VCaP (cell line): ENCODE data around the gene SLC8A1.

Source experiments
- H3K27ac ChIP-seq: fragments of 450-650 bp; 2 replicates; pipeline ENCODE4 v1.5.1; 2017
- TF ChIP-seq, protein P1 (sequence below): fragments of 450-650 bp; conservative IDR thresholded peaks from 2 replicates; pipeline ENCODE4 v1.5.1; 2017; ENCODE audit warnings: mild to moderate bottlenecking, moderate library complexity

The SLC8A1 gene

DNA sequence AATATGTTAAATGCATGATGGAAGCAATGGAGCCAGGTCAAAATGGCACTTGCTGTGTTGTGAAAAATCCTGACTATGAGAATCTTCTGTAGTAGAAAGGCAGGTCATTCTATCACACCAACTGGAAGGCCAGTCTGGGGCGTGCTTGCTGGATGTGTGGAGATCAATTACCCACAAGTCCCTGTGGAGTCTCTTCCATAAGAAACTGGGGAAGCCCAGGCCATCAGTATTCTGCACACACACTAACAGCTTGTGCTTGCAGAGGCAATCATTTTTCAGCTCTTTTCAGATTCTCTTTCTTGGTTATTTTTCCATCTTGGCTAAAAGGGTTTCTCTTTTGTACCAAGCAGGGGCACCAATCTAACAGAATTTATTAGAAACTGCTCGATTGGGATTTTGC lies 190.8 kb downstream of the SLC8A1 start:
- TF ChIP-seq, protein P1, sequence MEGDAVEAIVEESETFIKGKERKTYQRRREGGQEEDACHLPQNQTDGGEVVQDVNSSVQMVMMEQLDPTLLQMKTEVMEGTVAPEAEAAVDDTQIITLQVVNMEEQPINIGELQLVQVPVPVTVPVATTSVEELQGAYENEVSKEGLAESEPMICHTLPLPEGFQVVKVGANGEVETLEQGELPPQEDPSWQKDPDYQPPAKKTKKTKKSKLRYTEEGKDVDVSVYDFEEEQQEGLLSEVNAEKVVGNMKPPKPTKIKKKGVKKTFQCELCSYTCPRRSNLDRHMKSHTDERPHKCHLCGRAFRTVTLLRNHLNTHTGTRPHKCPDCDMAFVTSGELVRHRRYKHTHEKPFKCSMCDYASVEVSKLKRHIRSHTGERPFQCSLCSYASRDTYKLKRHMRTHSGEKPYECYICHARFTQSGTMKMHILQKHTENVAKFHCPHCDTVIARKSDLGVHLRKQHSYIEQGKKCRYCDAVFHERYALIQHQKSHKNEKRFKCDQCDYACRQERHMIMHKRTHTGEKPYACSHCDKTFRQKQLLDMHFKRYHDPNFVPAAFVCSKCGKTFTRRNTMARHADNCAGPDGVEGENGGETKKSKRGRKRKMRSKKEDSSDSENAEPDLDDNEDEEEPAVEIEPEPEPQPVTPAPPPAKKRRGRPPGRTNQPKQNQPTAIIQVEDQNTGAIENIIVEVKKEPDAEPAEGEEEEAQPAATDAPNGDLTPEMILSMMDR: no peak
- no peak overlapping the region for H3K27ac ChIP-seq

DNA sequence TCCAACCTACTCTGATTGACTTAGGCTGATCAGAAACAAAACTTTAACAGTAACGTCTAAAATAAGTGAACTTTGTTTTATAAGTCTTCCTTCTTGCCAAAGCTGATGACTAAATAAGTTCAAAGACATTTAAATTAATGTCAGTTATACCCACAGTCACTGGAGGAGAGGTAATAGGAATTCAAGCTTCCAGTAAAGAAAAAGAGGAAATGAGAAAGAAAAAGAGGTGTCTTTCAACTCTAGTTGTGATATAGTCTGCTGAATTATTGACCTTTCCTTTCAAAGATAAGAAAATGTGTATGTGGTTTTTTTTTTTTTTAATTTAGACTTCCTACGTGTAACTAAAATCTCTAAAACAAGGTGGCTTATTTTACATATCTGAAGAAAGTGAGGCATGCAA lies 191.5 kb downstream of the SLC8A1 start:
- TF ChIP-seq, protein P1: no peak

DNA sequence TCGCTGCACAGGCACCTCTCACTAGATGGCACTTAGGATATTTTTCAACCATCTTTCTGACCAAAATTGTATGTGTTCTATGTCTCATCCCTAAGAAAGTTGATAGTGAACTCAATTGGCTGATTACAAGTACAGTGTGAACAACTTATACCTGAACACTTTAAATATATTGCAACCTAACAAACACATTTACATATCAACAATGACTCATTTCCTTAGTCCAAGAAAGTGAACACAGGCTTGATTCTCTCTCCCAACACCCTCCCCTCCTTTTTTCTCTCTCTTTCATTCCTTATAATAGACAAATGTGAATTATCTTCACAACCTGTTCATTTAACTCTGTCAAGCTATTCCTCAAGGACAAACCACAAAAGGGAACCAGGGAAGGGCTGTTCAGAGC lies 192.0 kb downstream of the SLC8A1 start:
- TF ChIP-seq, protein P1: no peak
- no peak overlapping the region for H3K27ac ChIP-seq

More for the DNA sequence above, 191.5 kb downstream of the SLC8A1 start:
- no peak overlapping the region for H3K27ac ChIP-seq

DNA sequence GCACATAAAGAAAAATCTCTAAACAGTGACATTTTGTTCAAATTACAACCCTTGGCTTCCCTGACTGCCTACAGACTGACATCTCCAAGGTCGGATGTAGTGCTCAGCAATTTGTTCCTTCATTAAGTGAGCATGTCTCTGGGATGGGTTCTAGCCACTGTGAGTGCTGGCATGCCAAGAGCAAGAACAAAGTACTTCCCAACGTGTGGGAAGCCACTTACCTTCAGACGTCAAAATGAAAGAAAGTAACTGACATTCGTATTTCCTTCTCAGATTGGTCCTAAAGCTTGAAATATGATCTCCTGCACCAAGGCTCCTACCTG lies 193.8 kb downstream of the SLC8A1 start:
- TF ChIP-seq, protein P1: no peak

DNA sequence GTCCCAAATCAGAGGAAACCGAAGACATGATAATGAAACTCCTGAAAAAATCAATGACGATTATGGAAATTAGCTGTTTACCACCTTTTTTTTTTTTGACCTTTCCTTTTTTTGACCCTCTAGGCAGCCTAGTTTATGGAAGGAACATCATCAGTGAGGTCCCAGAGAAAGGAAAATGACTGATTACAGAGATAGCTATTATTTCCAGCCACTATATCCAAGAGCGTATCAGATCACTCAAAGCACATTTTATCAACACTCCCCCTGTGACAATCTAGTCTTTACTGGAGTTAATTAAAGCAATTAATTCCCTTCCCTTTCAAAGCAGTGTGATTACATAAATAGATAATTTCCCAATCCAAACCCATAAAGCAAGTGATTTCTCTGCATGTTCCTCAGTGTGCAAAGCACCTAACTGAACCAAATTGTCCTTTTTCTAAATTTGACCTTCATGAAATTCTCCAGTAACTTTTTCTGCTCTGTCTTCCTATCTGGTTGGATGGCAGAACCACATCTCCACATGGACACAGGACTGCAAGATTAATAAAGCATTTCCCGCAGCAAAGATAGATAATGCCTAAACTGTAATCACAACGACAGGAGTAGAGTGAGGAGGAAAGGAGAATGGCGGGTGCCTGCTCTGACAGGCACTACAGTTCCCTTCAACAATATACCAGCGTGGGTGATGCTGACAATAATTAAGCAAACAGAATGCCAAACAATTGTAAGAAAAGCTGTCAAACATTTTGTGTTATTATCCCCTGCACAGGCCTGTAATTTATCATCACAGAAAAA lies 194.4 kb downstream of the SLC8A1 start:
- no peak overlapping the region for H3K27ac ChIP-seq
- TF ChIP-seq, protein P1: no peak

More for the DNA sequence above, 193.8 kb downstream of the SLC8A1 start:
- no peak overlapping the region for H3K27ac ChIP-seq

DNA sequence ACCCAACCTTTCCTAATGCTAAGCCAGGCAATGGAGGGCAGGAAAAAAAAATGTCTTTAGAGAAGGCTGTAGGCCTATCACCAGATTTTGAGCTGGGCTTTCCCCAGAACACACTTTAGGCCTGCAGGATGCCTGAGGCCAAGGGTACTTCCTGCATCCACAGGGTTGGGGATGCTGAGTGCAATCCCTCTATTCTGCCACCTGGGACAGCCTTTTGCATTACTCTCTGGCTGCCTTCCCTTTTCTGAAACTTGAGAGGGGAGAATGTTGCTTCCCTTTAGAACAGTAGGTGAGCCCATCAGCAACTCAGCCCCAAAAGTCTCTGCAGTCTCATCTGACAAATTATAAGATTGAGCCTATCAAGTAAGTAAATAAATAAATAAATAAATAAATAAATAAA lies 195.2 kb downstream of the SLC8A1 start:
- H3K27ac ChIP-seq: no peak overlapping the region
- TF ChIP-seq, protein P1: no peak

DNA sequence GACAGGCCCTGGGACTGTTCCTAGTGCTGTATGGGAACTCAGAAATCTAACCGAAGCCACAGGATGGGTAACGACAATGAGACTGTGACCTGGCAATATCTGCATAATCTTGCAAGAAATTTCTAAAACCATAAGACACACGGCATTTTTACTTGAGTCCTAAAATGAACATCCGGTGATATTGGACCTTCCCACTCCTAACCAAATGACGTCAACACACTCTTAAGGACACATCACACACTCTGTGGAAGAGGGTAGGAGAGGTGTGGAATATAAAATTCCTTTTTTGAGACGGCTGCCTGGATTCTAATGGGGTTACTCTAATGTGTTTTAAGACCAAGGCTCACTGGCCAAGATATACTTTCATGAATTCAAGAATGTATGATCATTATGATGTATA lies 195.9 kb downstream of the SLC8A1 start:
- no peak overlapping the region for H3K27ac ChIP-seq
- TF ChIP-seq, protein P1: no peak
